Measurements from ENCODE around the gene GPSM1.

Gene GPSM1, protein sequence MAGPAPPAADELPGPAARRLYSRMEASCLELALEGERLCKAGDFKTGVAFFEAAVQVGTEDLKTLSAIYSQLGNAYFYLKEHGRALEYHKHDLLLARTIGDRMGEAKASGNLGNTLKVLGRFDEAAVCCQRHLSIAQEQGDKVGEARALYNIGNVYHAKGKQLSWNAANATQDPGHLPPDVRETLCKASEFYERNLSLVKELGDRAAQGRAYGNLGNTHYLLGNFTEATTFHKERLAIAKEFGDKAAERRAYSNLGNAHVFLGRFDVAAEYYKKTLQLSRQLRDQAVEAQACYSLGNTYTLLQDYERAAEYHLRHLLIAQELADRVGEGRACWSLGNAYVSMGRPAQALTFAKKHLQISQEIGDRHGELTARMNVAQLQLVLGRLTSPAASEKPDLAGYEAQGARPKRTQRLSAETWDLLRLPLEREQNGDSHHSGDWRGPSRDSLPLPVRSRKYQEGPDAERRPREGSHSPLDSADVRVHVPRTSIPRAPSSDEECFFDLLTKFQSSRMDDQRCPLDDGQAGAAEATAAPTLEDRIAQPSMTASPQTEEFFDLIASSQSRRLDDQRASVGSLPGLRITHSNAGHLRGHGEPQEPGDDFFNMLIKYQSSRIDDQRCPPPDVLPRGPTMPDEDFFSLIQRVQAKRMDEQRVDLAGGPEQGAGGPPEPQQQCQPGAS

DNA sequence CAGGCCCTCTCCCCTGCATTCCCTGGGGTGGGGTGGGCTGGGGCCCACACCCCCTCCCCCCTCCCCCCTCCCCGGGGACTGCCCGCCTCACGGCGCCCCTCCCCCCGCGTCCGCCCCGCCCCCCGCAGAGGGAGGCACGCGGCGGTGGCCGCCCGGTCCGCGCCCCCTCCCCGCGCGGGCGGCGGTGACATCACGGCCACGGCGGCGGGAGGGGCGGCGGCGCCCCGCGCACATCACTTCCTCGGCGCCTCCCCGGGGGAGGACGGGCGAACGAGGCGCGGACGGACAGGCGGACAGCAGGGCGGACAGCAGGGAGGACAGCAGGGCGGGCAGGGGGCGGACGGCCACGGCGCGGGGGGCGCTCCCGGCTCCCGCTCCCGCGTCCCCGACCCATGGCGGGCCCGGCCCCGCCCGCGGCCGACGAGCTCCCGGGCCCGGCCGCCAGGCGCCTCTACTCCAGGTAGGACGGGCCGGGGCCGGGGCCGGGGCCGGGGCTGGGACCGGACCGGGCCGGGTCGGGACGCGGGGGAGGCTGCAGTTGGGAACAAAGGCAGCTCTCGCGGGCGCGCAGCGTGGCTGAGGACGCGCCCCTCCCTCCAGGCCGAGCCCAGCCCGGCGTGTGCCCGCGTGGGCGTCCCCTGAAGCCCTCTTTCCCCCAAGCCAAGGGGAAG, at the start of gene GPSM1:
GPSM1 (plus strand) TSS at position 236 of the 671 bp plus-strand sequence; CDS start at position 393, 157 bp downstream.
- TF ChIP-seq EZH2 (IDR thresholded peaks at IDR 0.05) (no peak), FOXP2 (optimal IDR thresholded peaks at IDR 0.05; ENCODE audit: control extremely low read depth, extremely low read length, insufficient read depth) (no peak), POLR2AphosphoS5 (IDR thresholded peaks at IDR 0.05; ENCODE audit: borderline replicate concordance, low read depth, low read length) (peak; percentile 33; the same call in 1 of the 2 replicates)
- H3K4me3 ChIP-seq: peak within 1 kb of the TSS; percentile 80
- peak within 1 kb of the TSS; percentile 79 for H3K9ac ChIP-seq (ENCODE audit: insufficient read length)
- H3K9me3 ChIP-seq (ENCODE audit: low read depth, low read length): no peaks in the 10 kb centered on the region
- no peak for DNase-seq (ENCODE audit: low read depth, low spot score)
- peak within 1 kb of the TSS; percentile 90 for H3K27ac ChIP-seq
- H3K36me3 ChIP-seq (ENCODE audit: insufficient read depth, low read length): no peaks in the 10 kb centered on the region

DNA sequence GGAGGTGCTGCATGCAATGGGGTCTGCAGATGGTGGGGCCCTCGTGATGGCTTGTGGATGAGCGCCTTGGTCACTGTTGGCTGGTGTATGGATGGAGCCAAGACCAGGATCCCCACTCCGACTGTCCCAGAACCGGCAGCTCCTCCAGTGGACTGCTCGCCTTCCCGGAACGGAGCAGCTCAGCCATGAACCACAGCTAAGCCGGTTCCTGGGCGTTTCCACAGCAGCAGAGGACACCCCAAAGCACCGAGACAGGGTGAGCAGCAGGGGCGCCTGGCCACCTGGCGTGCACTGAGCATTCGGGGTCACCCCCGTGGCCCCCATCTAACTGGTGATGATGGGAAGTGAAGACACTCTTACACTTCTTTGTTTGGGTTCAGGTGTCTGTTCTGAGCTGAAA, 49.6 kb upstream of the GPSM1 start:
- H3K36me3 ChIP-seq (ENCODE audit: insufficient read depth, low read length): no peaks in the 10 kb centered on the region

DNA sequence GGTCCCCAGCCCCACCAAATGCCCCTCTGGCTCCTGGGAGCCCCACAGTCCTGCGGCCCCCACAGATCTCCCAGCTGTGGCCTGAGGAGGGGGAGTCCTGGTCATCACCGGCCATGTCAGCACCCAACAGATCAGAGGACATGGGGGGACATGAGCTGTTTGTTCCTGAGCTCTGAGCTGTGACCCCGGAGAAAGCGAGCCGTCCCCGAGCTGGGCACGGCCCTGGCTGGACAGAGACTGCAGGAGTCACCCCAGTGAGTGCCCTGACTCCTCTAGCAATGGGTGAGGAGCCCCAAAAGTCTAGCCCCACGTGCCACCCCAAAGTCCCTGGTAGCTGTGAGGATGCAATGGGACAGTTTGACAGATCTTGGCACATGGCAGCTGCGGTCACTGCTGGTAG, 49.1 kb upstream of the GPSM1 start:
- Histone ChIP-seq H3K9me3 (ENCODE audit: low read depth, low read length) (no peaks in the 10 kb centered on the region), H3K36me3 (ENCODE audit: insufficient read depth, low read length) (no peaks in the 10 kb centered on the region), H3K9ac (ENCODE audit: insufficient read length) (no peak overlapping the region), H3K4me3 (no peak overlapping the region), H3K27ac (no peak overlapping the region)
- DNase-seq (ENCODE audit: low read depth, low spot score): no peak
- TF ChIP-seq EZH2 (IDR thresholded peaks at IDR 0.05) (no peak), POLR2AphosphoS5 (IDR thresholded peaks at IDR 0.05; ENCODE audit: borderline replicate concordance, low read depth, low read length) (no peak), FOXP2 (optimal IDR thresholded peaks at IDR 0.05; ENCODE audit: control extremely low read depth, extremely low read length, insufficient read depth) (no peak)

More for the DNA sequence above, 49.6 kb upstream of the GPSM1 start:
- DNase-seq (ENCODE audit: low read depth, low spot score): no peak
- H3K27ac ChIP-seq: no peak overlapping the region
- H3K9me3 ChIP-seq (ENCODE audit: low read depth, low read length): no peaks in the 10 kb centered on the region
- TF ChIP-seq FOXP2 (optimal IDR thresholded peaks at IDR 0.05; ENCODE audit: control extremely low read depth, extremely low read length, insufficient read depth) (no peak), POLR2AphosphoS5 (IDR thresholded peaks at IDR 0.05; ENCODE audit: borderline replicate concordance, low read depth, low read length) (no peak), EZH2 (IDR thresholded peaks at IDR 0.05) (no peak)
- H3K4me3 ChIP-seq: no peak overlapping the region
- H3K9ac ChIP-seq (ENCODE audit: insufficient read length): no peak overlapping the region

DNA sequence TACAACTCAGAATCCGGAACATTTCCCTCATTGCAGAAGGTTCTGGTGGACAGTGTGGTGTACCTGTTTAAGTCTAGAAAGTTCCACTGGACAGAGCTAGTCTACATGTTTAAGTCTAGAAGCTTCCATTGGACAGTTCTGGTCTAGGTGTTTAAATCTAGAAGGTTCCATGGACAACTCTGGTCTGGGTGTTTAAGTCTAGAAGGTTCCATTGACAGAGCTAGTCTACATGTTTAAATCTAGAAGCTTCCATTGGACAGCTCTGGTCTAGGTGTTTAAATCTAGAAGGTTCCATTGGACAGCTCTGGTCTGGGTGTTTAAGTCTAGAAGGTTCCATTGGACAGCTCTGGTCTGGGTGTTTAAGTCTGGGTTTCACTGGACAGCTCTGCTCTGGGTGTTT, 48.4 kb upstream of the GPSM1 start:
- no peak overlapping the region for H3K4me3 ChIP-seq
- DNase-seq (ENCODE audit: low read depth, low spot score): no peak
- no peak overlapping the region for H3K27ac ChIP-seq
- TF ChIP-seq POLR2AphosphoS5 (IDR thresholded peaks at IDR 0.05; ENCODE audit: borderline replicate concordance, low read depth, low read length): no peak
- TF ChIP-seq FOXP2 (optimal IDR thresholded peaks at IDR 0.05; ENCODE audit: control extremely low read depth, extremely low read length, insufficient read depth): no peak
- no peak for TF ChIP-seq EZH2 (IDR thresholded peaks at IDR 0.05)
- H3K36me3 ChIP-seq (ENCODE audit: insufficient read depth, low read length): no peaks in the 10 kb centered on the region
- no peaks in the 10 kb centered on the region for H3K9me3 ChIP-seq (ENCODE audit: low read depth, low read length)
- no peak overlapping the region for H3K9ac ChIP-seq (ENCODE audit: insufficient read length)

DNA sequence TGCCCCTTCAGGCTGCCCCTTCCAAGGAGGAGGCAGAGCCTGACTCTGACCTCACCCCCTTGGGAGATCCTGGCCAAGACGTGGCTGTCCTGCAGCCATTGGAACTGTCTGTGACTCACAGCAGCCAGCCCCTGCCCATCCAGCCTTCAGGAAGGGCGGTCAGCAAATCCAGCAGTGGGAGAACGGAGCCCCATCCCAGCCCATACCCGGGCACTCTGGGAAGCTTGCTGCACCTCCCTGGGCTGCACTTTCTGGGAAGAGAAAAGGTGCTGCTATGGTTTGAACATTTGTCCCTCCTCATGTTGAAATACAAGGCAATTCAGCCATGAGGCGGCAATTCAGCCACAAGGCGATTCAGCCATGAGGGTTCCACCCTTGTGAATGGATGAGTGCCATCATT, 47.9 kb upstream of the GPSM1 start:
- Histone ChIP-seq H3K4me3 (no peak overlapping the region), H3K27ac (no peak overlapping the region), H3K9ac (ENCODE audit: insufficient read length) (no peak overlapping the region), H3K36me3 (ENCODE audit: insufficient read depth, low read length) (no peaks in the 10 kb centered on the region), H3K9me3 (ENCODE audit: low read depth, low read length) (no peaks in the 10 kb centered on the region)
- TF ChIP-seq POLR2AphosphoS5 (IDR thresholded peaks at IDR 0.05; ENCODE audit: borderline replicate concordance, low read depth, low read length): no peak
- TF ChIP-seq EZH2 (IDR thresholded peaks at IDR 0.05): no peak
- no peak for DNase-seq (ENCODE audit: low read depth, low spot score)

DNA sequence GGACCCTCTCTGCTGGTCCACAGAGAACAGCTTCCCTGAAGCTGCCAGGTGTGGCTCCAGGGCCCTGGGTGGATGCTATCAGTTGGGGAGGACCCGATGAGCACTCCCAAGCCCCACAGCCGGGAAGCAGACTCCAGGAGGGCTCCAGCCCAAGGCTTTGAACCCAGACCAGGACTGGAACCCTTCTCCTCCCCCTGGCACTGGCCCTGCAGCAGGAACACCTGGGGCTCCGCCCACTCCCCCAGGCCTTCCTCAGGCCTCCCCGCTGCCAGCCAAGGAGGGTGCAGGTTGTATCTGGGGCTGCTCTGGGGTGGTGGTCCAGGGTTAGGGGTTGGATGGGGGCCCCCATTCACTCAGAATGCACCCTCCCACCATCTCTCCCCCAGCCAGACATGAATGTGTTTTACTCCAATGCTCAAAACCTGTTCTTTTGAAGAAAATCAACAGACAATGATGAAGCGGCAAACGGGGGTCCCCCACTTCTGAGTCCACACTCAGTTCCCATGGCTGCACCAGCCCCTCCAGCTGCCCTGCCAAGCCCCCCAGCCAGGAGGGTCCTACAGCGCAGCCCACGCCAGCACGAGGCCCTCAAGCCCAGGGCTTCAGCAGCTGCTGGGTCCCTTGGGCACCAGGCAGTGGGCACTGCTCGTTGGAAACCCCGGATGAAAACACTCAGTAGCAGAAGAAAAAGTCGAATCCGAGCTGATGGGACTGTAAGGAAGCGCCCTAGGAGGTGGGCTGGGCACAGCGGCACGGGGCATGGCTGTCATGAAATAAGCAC, 46.6 kb upstream of the GPSM1 start:
- Histone ChIP-seq H3K36me3 (ENCODE audit: insufficient read depth, low read length) (no peaks in the 10 kb centered on the region), H3K4me3 (no peak overlapping the region), H3K9ac (ENCODE audit: insufficient read length) (no peak overlapping the region), H3K9me3 (ENCODE audit: low read depth, low read length) (no peaks in the 10 kb centered on the region), H3K27ac (no peak overlapping the region)
- no peak for DNase-seq (ENCODE audit: low read depth, low spot score)
- no peak for TF ChIP-seq FOXP2 (optimal IDR thresholded peaks at IDR 0.05; ENCODE audit: control extremely low read depth, extremely low read length, insufficient read depth)
- no peak for TF ChIP-seq EZH2 (IDR thresholded peaks at IDR 0.05)
- TF ChIP-seq POLR2AphosphoS5 (IDR thresholded peaks at IDR 0.05; ENCODE audit: borderline replicate concordance, low read depth, low read length): no peak

DNA sequence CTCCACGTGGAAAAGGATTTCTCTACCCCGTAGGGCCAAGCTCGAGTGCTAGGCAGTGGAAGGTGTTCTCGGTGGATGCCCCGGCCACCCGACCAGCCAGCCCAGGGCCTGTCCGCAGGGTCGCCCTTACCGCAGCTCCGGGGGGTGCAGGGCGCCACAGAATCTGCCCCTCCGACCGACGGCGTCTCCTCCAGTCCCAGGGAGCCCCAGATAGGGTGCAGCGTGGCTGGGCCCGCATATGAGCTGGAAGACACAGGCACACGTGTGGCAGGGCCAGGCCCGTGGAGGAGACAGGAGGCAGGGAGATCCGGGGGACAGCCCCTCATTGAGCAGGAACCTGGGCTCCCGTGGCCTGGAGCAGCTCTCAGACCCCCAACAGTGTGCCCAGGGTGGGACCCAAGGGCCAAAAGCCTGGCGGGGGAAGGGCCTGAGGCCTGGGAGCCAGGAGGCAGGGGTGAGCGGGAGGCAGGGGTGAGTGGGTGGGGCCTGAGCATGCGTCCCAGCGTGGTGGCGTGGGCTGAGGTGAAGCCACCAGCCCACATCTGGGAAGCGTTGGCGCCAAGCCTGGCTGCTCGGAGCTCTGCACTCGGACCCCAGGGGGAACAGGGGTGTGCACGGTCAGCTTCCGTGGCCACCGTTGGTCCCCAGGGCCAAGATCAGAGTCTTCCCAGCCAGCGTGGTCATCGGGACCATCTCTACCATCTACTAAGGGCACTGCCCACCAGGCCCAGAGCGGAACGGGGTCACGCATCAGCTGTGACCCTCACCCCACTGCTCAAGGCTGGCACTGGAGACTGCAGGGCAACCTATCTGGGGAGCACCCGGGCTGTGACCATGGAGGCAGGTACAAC, 45.7 kb upstream of the GPSM1 start:
- no peak overlapping the region for H3K9ac ChIP-seq (ENCODE audit: insufficient read length)

More for the DNA sequence above, 45.7 kb upstream of the GPSM1 start:
- DNase-seq (ENCODE audit: low read depth, low spot score): no peak
- H3K9me3 ChIP-seq (ENCODE audit: low read depth, low read length): no peaks in the 10 kb centered on the region
- no peaks in the 10 kb centered on the region for H3K36me3 ChIP-seq (ENCODE audit: insufficient read depth, low read length)
- TF ChIP-seq POLR2AphosphoS5 (IDR thresholded peaks at IDR 0.05; ENCODE audit: borderline replicate concordance, low read depth, low read length): no peak
- no peak for TF ChIP-seq FOXP2 (optimal IDR thresholded peaks at IDR 0.05; ENCODE audit: control extremely low read depth, extremely low read length, insufficient read depth)
- TF ChIP-seq EZH2 (IDR thresholded peaks at IDR 0.05): no peak
- no peak overlapping the region for H3K27ac ChIP-seq
- H3K4me3 ChIP-seq: no peak overlapping the region
